Ishikawa (cell line): ENCODE results near the gene NR1D1.

Experiments used
- EP300 ChIP-seq: IDR thresholded peaks from 2 replicates; pipeline ENCODE4 v1.6.1; 2012; ENCODE audit warnings: borderline replicate concordance
- RAD21 ChIP-seq: IDR thresholded peaks from 2 replicates; pipeline ENCODE4 v1.6.1; 2012; ENCODE audit warnings: low read depth
- REST ChIP-seq: IDR thresholded peaks from 2 replicates; pipeline ENCODE4 v1.6.1; 2012; ENCODE audit warnings: low read depth, mild to moderate bottlenecking
- TEAD4 ChIP-seq: IDR thresholded peaks from 2 replicates; pipeline ENCODE4 v1.6.1; 2012
- YY1 ChIP-seq: IDR thresholded peaks from 2 replicates; pipeline ENCODE4 v1.6.1; 2012; ENCODE audit warnings: low read depth
- ZBTB7A ChIP-seq: IDR thresholded peaks from 2 replicates; pipeline ENCODE4 v1.6.1; 2012; ENCODE audit warnings: low read depth
- TF ChIP-seq, protein P1 (sequence below): IDR thresholded peaks from 2 replicates; pipeline ENCODE4 v1.6.1; 2012

- TF ChIP-seq REST (no peak), TEAD4 (no peak), EP300 (no peak), YY1 (no peak), ZBTB7A (no peak), RAD21 (no peak)
- TF ChIP-seq, protein P1, sequence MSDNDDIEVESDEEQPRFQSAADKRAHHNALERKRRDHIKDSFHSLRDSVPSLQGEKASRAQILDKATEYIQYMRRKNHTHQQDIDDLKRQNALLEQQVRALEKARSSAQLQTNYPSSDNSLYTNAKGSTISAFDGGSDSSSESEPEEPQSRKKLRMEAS = no peak
These were observed 39.3 kb downstream of the NR1D1 start for GRCh38 chr17:40060887-40061608.
